ENCODE measurements around the gene OR4D5.

The OR4D5 gene

DNA sequence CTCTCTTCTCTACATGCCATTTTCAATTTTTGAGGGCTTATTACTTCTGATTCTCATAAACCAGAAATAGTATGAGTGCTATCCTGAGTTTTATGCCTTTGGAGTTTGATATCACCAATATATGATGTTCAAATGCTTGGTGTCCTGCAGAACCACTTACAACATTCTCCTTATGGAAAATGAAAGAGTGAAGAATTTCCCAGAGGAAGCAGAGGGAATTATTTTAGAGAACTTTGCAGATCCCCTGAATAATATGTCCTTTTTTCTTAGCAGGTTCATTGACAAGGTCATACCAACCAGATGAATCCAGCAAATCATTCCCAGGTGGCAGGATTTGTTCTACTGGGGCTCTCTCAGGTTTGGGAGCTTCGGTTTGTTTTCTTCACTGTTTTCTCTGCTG is at the start of gene OR4D5:
TSS of gene OR4D5 (plus strand) at position 301 of the 400 bp plus-strand sequence. CDS start at position 301, 0 bp downstream.
- no peak within 1 kb of the TSS for H3K27ac ChIP-seq (ENCODE audit: low read depth, low read length)
- H3K9ac ChIP-seq (ENCODE audit: low read length): no peak within 1 kb of the TSS
- no peaks in the 10 kb centered on the region for H3K9me3 ChIP-seq (ENCODE audit: control insufficient read depth, insufficient read depth, low read depth, low read length)
- H3K27me3 ChIP-seq (ENCODE audit: control insufficient read depth, insufficient read depth, low read length): no peaks in the 10 kb centered on the region
- no peak within 1 kb of the TSS for H3K4me3 ChIP-seq (ENCODE audit: low read depth, low read length)
- H3K4me1 ChIP-seq (ENCODE audit: control insufficient read depth, insufficient read depth, low read length): no peaks in the 10 kb centered on the region
- H3K36me3 ChIP-seq (ENCODE audit: control insufficient read depth, insufficient read depth, low read length): no peaks in the 10 kb centered on the region

DNA sequence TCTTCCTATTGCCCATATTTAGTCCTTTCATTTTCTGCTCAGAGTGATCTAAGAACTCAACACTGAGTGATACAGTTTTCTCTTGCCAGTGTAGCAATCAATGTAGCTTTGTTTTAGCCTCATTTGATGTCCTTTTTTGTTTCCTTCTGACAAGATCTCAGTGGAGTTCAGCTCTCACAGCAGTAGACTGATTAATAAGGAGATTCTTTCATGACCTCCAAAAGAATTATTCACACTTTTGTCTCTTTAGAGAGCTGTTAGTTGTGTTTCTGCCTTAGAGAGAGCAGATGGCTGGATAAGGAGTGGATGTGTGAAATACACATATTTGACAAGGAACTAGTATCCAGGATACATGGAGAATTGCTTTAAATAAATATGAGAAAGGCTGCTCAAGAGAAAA is 47.4 kb upstream of the OR4D5 start:
- H3K4me1 ChIP-seq (ENCODE audit: control insufficient read depth, insufficient read depth, low read length): no peaks in the 10 kb centered on the region
- H3K27me3 ChIP-seq (ENCODE audit: control insufficient read depth, insufficient read depth, low read length): no peaks in the 10 kb centered on the region
- no peaks in the 10 kb centered on the region for H3K9me3 ChIP-seq (ENCODE audit: control insufficient read depth, insufficient read depth, low read depth, low read length)
- no peak overlapping the region for H3K4me3 ChIP-seq (ENCODE audit: low read depth, low read length)
- H3K36me3 ChIP-seq (ENCODE audit: control insufficient read depth, insufficient read depth, low read length): no peaks in the 10 kb centered on the region
- H3K27ac ChIP-seq (ENCODE audit: low read depth, low read length): no peak overlapping the region
- H3K9ac ChIP-seq (ENCODE audit: low read length): no peak overlapping the region

DNA sequence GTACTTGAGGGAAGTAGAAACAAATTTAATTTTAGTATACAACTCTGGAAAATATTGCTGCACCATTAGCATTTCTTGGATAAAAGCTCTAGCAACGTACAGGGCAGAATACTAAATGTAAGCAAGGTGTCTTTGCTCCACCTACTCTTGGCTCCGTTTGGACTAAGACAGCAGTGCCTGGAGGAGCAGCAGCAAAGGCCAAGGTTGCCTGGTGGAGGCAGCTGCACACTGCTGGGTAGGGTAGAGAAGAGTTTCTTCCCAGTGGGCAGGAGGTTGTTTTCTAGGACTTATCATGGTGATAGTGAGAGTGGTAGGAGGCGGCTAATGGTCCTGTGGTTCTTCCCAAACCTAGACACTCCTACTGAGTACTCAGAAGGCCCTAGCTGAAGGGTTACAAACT is 39.6 kb upstream of the OR4D5 start:
- H3K27me3 ChIP-seq (ENCODE audit: control insufficient read depth, insufficient read depth, low read length): no peaks in the 10 kb centered on the region

DNA sequence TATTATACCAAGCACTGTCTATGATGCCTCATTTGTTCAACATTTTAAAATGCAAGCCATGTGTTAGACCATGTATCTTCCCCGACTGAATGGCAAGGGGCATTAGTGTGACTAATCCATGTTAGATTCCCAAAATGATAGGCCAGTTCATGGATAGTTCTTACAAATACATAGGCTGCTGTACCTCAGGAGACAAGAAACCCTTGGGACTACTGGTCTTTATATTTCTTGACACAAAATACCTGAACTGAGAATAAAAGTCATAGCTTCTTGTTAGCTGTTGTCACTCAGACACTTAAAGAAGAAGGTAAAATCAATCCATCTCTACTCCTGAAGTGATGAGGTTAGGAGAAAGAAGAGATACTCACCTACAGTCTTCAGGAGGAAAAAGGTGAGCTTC is 37.5 kb upstream of the OR4D5 start, which contains the start of gene OR8D4:
TSS of gene OR8D4 (plus strand) at position 301 of the 400 bp plus-strand sequence. CDS start 4,265 bp downstream, outside the sequence.
- no peak within 1 kb of the TSS for H3K27ac ChIP-seq (ENCODE audit: low read depth, low read length)
- H3K36me3 ChIP-seq (ENCODE audit: control insufficient read depth, insufficient read depth, low read length): no peaks in the 10 kb centered on the region
- H3K4me3 ChIP-seq (ENCODE audit: low read depth, low read length): no peak within 1 kb of the TSS
- no peak within 1 kb of the TSS for H3K9ac ChIP-seq (ENCODE audit: low read length)
- H3K9me3 ChIP-seq (ENCODE audit: control insufficient read depth, insufficient read depth, low read depth, low read length): no peaks in the 10 kb centered on the region
- no peaks in the 10 kb centered on the region for H3K27me3 ChIP-seq (ENCODE audit: control insufficient read depth, insufficient read depth, low read length)
- H3K4me1 ChIP-seq (ENCODE audit: control insufficient read depth, insufficient read depth, low read length): peaks cover 3% of the 10 kb centered on the region; the same call in 1 of the 2 replicates

More for the DNA sequence above, 39.6 kb upstream of the OR4D5 start:
- Histone ChIP-seq H3K4me3 (ENCODE audit: low read depth, low read length) (no peak overlapping the region), H3K36me3 (ENCODE audit: control insufficient read depth, insufficient read depth, low read length) (no peaks in the 10 kb centered on the region), H3K9ac (ENCODE audit: low read length) (no peak overlapping the region), H3K27ac (ENCODE audit: low read depth, low read length) (no peak overlapping the region), H3K9me3 (ENCODE audit: control insufficient read depth, insufficient read depth, low read depth, low read length) (no peaks in the 10 kb centered on the region), H3K4me1 (ENCODE audit: control insufficient read depth, insufficient read depth, low read length) (no peaks in the 10 kb centered on the region)

DNA sequence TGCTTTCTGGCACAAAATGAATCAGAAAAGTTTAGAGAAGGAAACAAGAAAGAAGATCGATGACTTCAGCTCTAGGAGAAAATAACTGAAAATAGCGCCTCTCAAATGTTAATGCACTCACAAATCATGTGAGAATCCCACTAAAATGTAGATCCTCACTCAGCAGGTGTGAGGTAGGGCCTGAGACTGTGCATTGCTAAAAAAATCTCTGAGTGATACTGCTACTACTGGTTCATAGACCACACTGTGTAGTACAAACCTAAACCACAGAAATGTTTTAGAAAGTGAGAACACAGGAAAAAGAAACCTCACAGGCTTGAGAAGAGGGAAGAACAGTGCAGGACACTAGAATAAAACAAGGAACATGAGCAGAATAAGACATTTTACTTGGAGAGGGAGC is 35.5 kb upstream of the OR4D5 start:
- Histone ChIP-seq H3K4me1 (ENCODE audit: control insufficient read depth, insufficient read depth, low read length) (peaks cover 3% of the 10 kb centered on the region; the same call in 1 of the 2 replicates), H3K27me3 (ENCODE audit: control insufficient read depth, insufficient read depth, low read length) (no peaks in the 10 kb centered on the region), H3K9me3 (ENCODE audit: control insufficient read depth, insufficient read depth, low read depth, low read length) (no peaks in the 10 kb centered on the region), H3K4me3 (ENCODE audit: low read depth, low read length) (no peak overlapping the region), H3K9ac (ENCODE audit: low read length) (no peak overlapping the region), H3K36me3 (ENCODE audit: control insufficient read depth, insufficient read depth, low read length) (no peaks in the 10 kb centered on the region), H3K27ac (ENCODE audit: low read depth, low read length) (no peak overlapping the region)

DNA sequence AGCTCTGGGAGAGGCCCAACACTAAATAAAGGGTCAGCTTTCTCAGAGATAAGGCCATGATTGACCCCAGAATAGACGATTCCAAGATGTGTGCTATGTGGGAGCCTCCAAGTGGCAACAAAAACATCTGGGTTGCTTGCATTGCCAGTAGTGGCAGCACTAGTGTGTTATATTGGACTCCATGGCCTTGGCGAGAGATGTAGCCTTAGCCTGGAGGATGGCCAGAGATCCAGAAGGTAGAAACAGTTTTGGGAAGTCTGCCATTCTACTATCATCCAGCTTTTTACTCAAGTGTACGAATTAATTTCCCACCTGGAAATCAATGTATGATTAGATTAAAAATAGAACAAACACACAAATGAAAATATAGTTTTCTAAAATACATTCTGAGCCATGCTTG is 34.5 kb upstream of the OR4D5 start:
- Histone ChIP-seq H3K4me3 (ENCODE audit: low read depth, low read length) (no peak overlapping the region), H3K27me3 (ENCODE audit: control insufficient read depth, insufficient read depth, low read length) (no peaks in the 10 kb centered on the region), H3K27ac (ENCODE audit: low read depth, low read length) (no peak overlapping the region), H3K36me3 (ENCODE audit: control insufficient read depth, insufficient read depth, low read length) (no peaks in the 10 kb centered on the region), H3K9me3 (ENCODE audit: control insufficient read depth, insufficient read depth, low read depth, low read length) (no peaks in the 10 kb centered on the region), H3K9ac (ENCODE audit: low read length) (no peak overlapping the region), H3K4me1 (ENCODE audit: control insufficient read depth, insufficient read depth, low read length) (peaks cover 3% of the 10 kb centered on the region; the same call in 1 of the 2 replicates)

DNA sequence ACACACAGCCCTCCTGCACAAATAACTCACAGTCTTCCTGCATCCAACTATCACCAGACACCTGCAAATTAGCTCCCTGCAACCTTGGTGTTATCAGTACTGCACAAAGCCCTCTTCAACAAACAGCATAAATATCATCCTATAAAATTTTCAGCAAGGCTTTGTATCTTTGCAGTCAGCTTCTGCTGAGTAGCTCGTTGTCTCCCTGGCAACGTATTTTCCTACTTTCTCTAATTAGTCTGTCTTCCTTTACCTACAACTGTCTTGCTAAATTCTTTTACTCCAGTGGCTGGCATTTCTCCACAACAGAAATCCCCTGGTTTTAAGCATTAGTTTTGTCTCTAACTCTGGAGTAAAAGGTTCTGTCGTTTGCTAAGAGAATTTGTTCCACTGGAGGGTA is 33.6 kb upstream of the OR4D5 start:
- H3K4me1 ChIP-seq (ENCODE audit: control insufficient read depth, insufficient read depth, low read length): peaks cover 3% of the 10 kb centered on the region; the same call in 1 of the 2 replicates
- no peak overlapping the region for H3K9ac ChIP-seq (ENCODE audit: low read length)
- no peak overlapping the region for H3K4me3 ChIP-seq (ENCODE audit: low read depth, low read length)
- no peaks in the 10 kb centered on the region for H3K27me3 ChIP-seq (ENCODE audit: control insufficient read depth, insufficient read depth, low read length)
- no peaks in the 10 kb centered on the region for H3K36me3 ChIP-seq (ENCODE audit: control insufficient read depth, insufficient read depth, low read length)
- H3K9me3 ChIP-seq (ENCODE audit: control insufficient read depth, insufficient read depth, low read depth, low read length): no peaks in the 10 kb centered on the region
- no peak overlapping the region for H3K27ac ChIP-seq (ENCODE audit: low read depth, low read length)

DNA sequence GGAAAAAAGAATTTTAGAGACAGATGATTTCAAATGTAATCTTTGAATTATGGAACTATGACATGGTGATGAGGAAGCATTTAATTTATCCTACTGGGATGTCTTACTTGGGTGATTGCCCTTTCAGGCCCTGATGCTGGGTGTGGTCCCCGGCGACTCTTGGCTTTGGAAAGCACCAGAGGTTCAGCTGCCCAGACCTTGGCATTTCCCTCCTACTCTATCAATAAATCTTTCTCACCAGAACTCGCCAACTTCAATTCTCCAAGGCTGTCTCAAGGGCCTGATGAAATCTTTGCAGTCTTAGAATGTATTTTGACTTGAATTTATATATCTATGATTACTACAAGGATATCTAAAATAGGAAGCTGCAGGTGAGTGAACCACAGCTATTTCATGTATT is 18.5 kb upstream of the OR4D5 start:
- no peaks in the 10 kb centered on the region for H3K27me3 ChIP-seq (ENCODE audit: control insufficient read depth, insufficient read depth, low read length)

DNA sequence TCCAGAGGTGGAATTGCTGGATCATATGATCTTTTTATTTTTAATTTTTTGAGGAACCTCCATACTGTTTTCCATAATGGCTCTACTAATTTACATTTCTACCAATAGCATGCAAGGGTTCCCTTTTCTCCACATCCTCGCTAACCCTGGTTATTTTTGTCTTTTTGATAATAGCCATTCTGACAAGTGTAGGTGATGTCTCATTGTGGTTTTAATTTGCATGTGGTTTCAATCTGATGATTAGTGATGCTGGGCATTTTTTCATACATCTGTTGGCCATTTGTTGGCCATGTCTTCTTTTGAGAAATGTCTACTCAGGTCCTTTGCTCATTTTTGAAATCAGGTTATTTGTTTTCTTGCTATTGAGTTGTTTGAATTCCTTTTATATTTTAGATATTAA is 15.4 kb upstream of the OR4D5 start:
- no peak overlapping the region for H3K9ac ChIP-seq (ENCODE audit: low read length)
- no peak overlapping the region for H3K4me3 ChIP-seq (ENCODE audit: low read depth, low read length)
- H3K4me1 ChIP-seq (ENCODE audit: control insufficient read depth, insufficient read depth, low read length): no peaks in the 10 kb centered on the region
- H3K36me3 ChIP-seq (ENCODE audit: control insufficient read depth, insufficient read depth, low read length): no peaks in the 10 kb centered on the region
- H3K9me3 ChIP-seq (ENCODE audit: control insufficient read depth, insufficient read depth, low read depth, low read length): no peaks in the 10 kb centered on the region
- H3K27me3 ChIP-seq (ENCODE audit: control insufficient read depth, insufficient read depth, low read length): no peaks in the 10 kb centered on the region
- H3K27ac ChIP-seq (ENCODE audit: low read depth, low read length): no peak overlapping the region

More for the DNA sequence above, 18.5 kb upstream of the OR4D5 start:
- Histone ChIP-seq H3K9ac (ENCODE audit: low read length) (no peak overlapping the region), H3K36me3 (ENCODE audit: control insufficient read depth, insufficient read depth, low read length) (no peaks in the 10 kb centered on the region), H3K9me3 (ENCODE audit: control insufficient read depth, insufficient read depth, low read depth, low read length) (no peaks in the 10 kb centered on the region), H3K27ac (ENCODE audit: low read depth, low read length) (no peak overlapping the region), H3K4me3 (ENCODE audit: low read depth, low read length) (no peak overlapping the region), H3K4me1 (ENCODE audit: control insufficient read depth, insufficient read depth, low read length) (no peaks in the 10 kb centered on the region)

DNA sequence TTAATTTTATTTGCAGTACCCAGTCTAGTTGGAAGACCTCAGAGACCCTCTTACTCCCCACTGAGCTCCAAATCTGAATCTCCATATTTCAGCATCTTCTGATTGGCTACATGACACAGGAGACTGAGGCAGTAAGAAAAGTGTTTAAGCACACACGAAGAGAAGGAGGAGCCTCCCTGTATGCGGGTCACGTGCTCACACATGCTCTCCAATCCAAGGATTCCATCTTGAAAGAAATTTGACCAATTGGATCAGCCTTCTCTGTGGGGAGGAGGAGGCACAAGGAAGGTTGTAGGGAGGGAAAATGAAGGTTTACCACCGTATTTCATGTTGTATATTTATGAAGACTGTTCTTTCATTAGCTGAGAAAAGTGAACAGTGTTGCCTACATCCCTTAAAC is 3.0 kb downstream of the OR4D5 start:
- Histone ChIP-seq H3K36me3 (ENCODE audit: control insufficient read depth, insufficient read depth, low read length) (no peaks in the 10 kb centered on the region), H3K4me1 (ENCODE audit: control insufficient read depth, insufficient read depth, low read length) (no peaks in the 10 kb centered on the region), H3K9ac (ENCODE audit: low read length) (no peak overlapping the region), H3K4me3 (ENCODE audit: low read depth, low read length) (no peak overlapping the region), H3K9me3 (ENCODE audit: control insufficient read depth, insufficient read depth, low read depth, low read length) (no peaks in the 10 kb centered on the region), H3K27ac (ENCODE audit: low read depth, low read length) (no peak overlapping the region), H3K27me3 (ENCODE audit: control insufficient read depth, insufficient read depth, low read length) (no peaks in the 10 kb centered on the region)

DNA sequence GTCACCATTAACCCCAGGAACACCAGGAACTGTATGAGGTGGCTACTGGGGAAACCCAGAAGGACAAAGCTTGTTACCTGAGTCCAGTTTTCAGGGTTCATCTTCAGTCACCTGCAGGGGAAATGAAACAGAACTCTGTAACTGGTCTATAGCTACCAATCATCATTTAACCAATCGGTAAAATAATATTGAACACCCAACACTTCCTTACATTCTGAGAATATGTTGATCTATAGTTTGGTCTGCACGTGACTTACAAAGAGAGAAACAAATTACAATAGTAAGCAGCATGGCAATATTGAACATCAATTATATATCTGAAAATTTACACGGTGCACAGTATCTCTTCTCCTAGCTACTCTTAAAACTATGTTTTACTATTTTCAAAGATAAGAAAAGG is 4.3 kb downstream of the OR4D5 start, which contains the start of gene OR6T1:
TSS of gene OR6T1 (minus strand) at position 101 of the 400 bp plus-strand sequence. CDS start at position 101, 0 bp downstream.
- Histone ChIP-seq H3K27me3 (ENCODE audit: control insufficient read depth, insufficient read depth, low read length) (no peaks in the 10 kb centered on the region), H3K4me3 (ENCODE audit: low read depth, low read length) (no peak within 1 kb of the TSS), H3K36me3 (ENCODE audit: control insufficient read depth, insufficient read depth, low read length) (no peaks in the 10 kb centered on the region), H3K9me3 (ENCODE audit: control insufficient read depth, insufficient read depth, low read depth, low read length) (no peaks in the 10 kb centered on the region), H3K9ac (ENCODE audit: low read length) (no peak within 1 kb of the TSS), H3K4me1 (ENCODE audit: control insufficient read depth, insufficient read depth, low read length) (no peaks in the 10 kb centered on the region), H3K27ac (ENCODE audit: low read depth, low read length) (no peak within 1 kb of the TSS)

DNA sequence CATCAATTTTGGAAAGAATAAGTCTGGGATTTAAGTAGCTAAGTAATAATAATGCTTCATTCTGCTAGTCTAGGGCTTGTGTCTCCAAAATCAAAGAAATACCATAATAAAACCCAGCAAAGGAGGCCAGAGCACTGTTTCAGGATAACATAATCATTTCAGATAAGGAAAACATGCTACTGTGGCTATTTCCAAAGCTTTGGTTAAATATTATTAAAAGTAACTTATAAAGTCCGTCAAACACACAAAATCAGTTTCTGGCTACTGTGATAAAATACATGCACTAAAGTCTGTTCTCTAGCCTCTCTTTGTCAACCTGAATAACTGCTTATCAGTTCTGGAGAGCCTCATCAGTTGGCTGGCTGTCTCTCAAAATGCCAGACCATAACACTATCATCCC is 5.7 kb downstream of the OR4D5 start:
- no peak overlapping the region for H3K9ac ChIP-seq (ENCODE audit: low read length)
- H3K9me3 ChIP-seq (ENCODE audit: control insufficient read depth, insufficient read depth, low read depth, low read length): no peaks in the 10 kb centered on the region
- H3K27ac ChIP-seq (ENCODE audit: low read depth, low read length): no peak overlapping the region
- H3K4me3 ChIP-seq (ENCODE audit: low read depth, low read length): no peak overlapping the region
- H3K4me1 ChIP-seq (ENCODE audit: control insufficient read depth, insufficient read depth, low read length): no peaks in the 10 kb centered on the region
- no peaks in the 10 kb centered on the region for H3K36me3 ChIP-seq (ENCODE audit: control insufficient read depth, insufficient read depth, low read length)
- no peaks in the 10 kb centered on the region for H3K27me3 ChIP-seq (ENCODE audit: control insufficient read depth, insufficient read depth, low read length)
